IMR-90 (cell line): Measurements from ENCODE around the gene CDC42BPA. TPM values are rescaled to one million over a fixed set of nuclear protein-coding genes. Genes with fewer than 3 reads are reported as not detected.

ENCODE experiments used
- ATAC-seq: fragments of 200-7000 bp; cut with Tn5 transposase; 2 replicates; pipeline ENCODE4 v1.9.1; 2020; ENCODE audit warnings: low read depth, mild to moderate bottlenecking, moderate library complexity
- BruUV-seq: library from RNA; stranded (reverse); fragments of 400-500 nt; replicated peaks from 2 replicates; lab custom pipeline; 2021; lab: Mats Ljungman, UMichigan
- CTCF ChIA-PET: fragments of 300-600 bp; formaldehyde crosslinking; extraction: SDS; loops from one replicate; lab custom pipeline; 2021; ENCODE audit warnings: antibody characterized with exemption; lab: Yijun Ruan, JAX
- POLR2A ChIA-PET: fragments of 300-600 bp; sonication (Branson Sonifier 250); formaldehyde crosslinking; loops from one replicate; lab custom pipeline; 2022; ENCODE audit warnings: antibody characterized with exemption; ENCODE audit not compliant: unreplicated experiment; lab: Charles Lee
- DNase-seq: peaks from one replicate; pipeline ENCODE4 v3.0.0; 2013
- H2AFZ ChIP-seq: replicated peaks from 2 replicates; pipeline ENCODE3; 2013; ENCODE audit warnings: low read length, mild to moderate bottlenecking; ENCODE audit not compliant: poor library complexity
- H2AK5ac ChIP-seq: 2 replicates; pipeline ENCODE4 v1.6.1; 2013; ENCODE audit warnings: low read depth, low read length, inconsistent platforms
- H2AK9ac ChIP-seq: replicated peaks from 2 replicates; pipeline ENCODE3; 2013; ENCODE audit warnings: mild to moderate bottlenecking, low read depth, low read length, moderate library complexity; ENCODE audit not compliant: poor library complexity
- H2BK120ac ChIP-seq: 2 replicates; pipeline ENCODE4 v1.6.1; 2013; ENCODE audit warnings: low read depth, low read length, inconsistent platforms
- H2BK15ac ChIP-seq: 3 replicates; pipeline ENCODE4 v1.6.1; 2013; ENCODE audit warnings: low read depth, low read length, inconsistent platforms
- H2BK20ac ChIP-seq: 2 replicates; pipeline ENCODE4 v1.6.1; 2013; ENCODE audit warnings: low read depth, mild to moderate bottlenecking, inconsistent platforms, low read length, moderate library complexity
- H2BK5ac ChIP-seq: 2 replicates; pipeline ENCODE4 v1.6.1; 2013; ENCODE audit warnings: mild to moderate bottlenecking, low read depth, low read length, inconsistent platforms; ENCODE audit not compliant: poor library complexity, severe bottlenecking
- H3K14ac ChIP-seq: replicated peaks from 2 replicates; pipeline ENCODE4 v1.6.1; 2013; ENCODE audit warnings: low read depth, low read length, inconsistent platforms
- H3K18ac ChIP-seq: 2 replicates; pipeline ENCODE4 v1.6.1; 2013; ENCODE audit warnings: low read depth, low read length, control low read depth
- H3K23ac ChIP-seq: 2 replicates; pipeline ENCODE4 v1.6.1; 2013; ENCODE audit warnings: low read depth, low read length, inconsistent platforms
- H3K27ac ChIP-seq: 2 replicates; pipeline ENCODE4 v1.5.1; 2013; ENCODE audit warnings: mild to moderate bottlenecking, control low read depth, low read length; ENCODE audit not compliant: insufficient read depth
- H3K27me3 ChIP-seq: 2 replicates; pipeline ENCODE4 v1.6.1; 2013; ENCODE audit warnings: low read length; ENCODE audit not compliant: control insufficient read depth, insufficient read depth
- H3K36me3 ChIP-seq: 2 replicates; pipeline ENCODE4 v1.6.1; 2013; ENCODE audit warnings: low read length, mixed read lengths; ENCODE audit not compliant: control insufficient read depth, insufficient read depth
- H3K4ac ChIP-seq: 2 replicates; pipeline ENCODE4 v1.6.1; 2013; ENCODE audit warnings: low read depth, low read length, inconsistent platforms
- H3K4me1 ChIP-seq: 2 replicates; pipeline ENCODE4 v1.6.1; 2013; ENCODE audit warnings: low read length, mixed read lengths; ENCODE audit not compliant: control insufficient read depth, insufficient read depth
- H3K4me2 ChIP-seq: 2 replicates; pipeline ENCODE4 v1.6.1; 2013; ENCODE audit warnings: low read depth, mild to moderate bottlenecking, control low read depth, low read length, moderate library complexity
- H3K4me3 ChIP-seq: 2 replicates; pipeline ENCODE4 v1.5.1; 2013; ENCODE audit warnings: low read depth, mild to moderate bottlenecking, control low read depth, low read length, moderate library complexity; ENCODE audit not compliant: insufficient read depth
- H3K56ac ChIP-seq: 2 replicates; pipeline ENCODE4 v1.6.1; 2013; ENCODE audit warnings: low read length, inconsistent platforms; ENCODE audit not compliant: insufficient read depth; ENCODE audit errors: extremely low read depth
- H3K79me1 ChIP-seq, 2 experiments: 2 replicates each; pipeline ENCODE4 v1.6.1; 2013; ENCODE audit warnings: low read length in 2 of 2, inconsistent platforms in 1 of 2, low read depth in 1 of 2
- H3K9ac ChIP-seq: 2 replicates; pipeline ENCODE4 v1.6.1; 2013; ENCODE audit warnings: low read depth, low read length, control low read depth
- H3K9me1 ChIP-seq: 2 replicates; pipeline ENCODE4 v1.6.1; 2013; ENCODE audit warnings: low read length, inconsistent platforms; ENCODE audit not compliant: insufficient read depth
- H3K9me3 ChIP-seq: 2 replicates; pipeline ENCODE4 v1.6.1; 2013; ENCODE audit warnings: low read length; ENCODE audit not compliant: control insufficient read depth, insufficient read depth
- H4K20me1 ChIP-seq: 2 replicates; pipeline ENCODE4 v1.6.1; 2013; ENCODE audit warnings: low read length, inconsistent platforms; ENCODE audit not compliant: insufficient read depth
- H4K5ac ChIP-seq: 2 replicates; pipeline ENCODE4 v1.6.1; 2013; ENCODE audit warnings: mild to moderate bottlenecking, low read depth, low read length, control low read depth
- H4K8ac ChIP-seq, 2 experiments: 2 replicates each; pipeline ENCODE4 v1.6.1; 2013; ENCODE audit warnings: low read depth in 2 of 2, low read length in 2 of 2, control low read depth in 1 of 2, inconsistent platforms in 1 of 2
- H4K91ac ChIP-seq: 2 replicates; pipeline ENCODE4 v1.6.1; 2013; ENCODE audit warnings: low read depth, low read length, inconsistent platforms; ENCODE audit not compliant: insufficient read depth
- BHLHE40 ChIP-seq: fragments of 150-350 bp; IDR thresholded peaks from 2 replicates; pipeline ENCODE4 v1.6.1; 2016; ENCODE audit warnings: mild to moderate bottlenecking, low read depth, low read length
- CEBPB ChIP-seq: IDR thresholded peaks from 2 replicates; pipeline ENCODE4 v1.6.1; 2012; ENCODE audit warnings: low read depth, low read length, improper control_type of control experiment
- CHD1 ChIP-seq: IDR thresholded peaks from 2 replicates; pipeline ENCODE4 v1.6.1; 2012; ENCODE audit warnings: low read depth, low read length, improper control_type of control experiment
- MAFK ChIP-seq: IDR thresholded peaks from 2 replicates; pipeline ENCODE4 v1.6.1; 2012; ENCODE audit warnings: low read depth, low read length, improper control_type of control experiment
- MXI1 ChIP-seq: IDR thresholded peaks from 2 replicates; pipeline ENCODE4 v1.6.1; 2012; ENCODE audit warnings: low read depth, mild to moderate bottlenecking, low read length, moderate library complexity, borderline replicate concordance
- RAD21 ChIP-seq: IDR thresholded peaks from 2 replicates; pipeline ENCODE4 v1.6.1; 2012; ENCODE audit warnings: low read length, improper control_type of control experiment
- RFX5 ChIP-seq: IDR thresholded peaks from 2 replicates; pipeline ENCODE4 v1.8.0; 2012; ENCODE audit warnings: low read depth, mild to moderate bottlenecking, low read length, moderate library complexity
- SMC3 ChIP-seq: fragments of 150-350 bp; IDR thresholded peaks from 2 replicates; pipeline ENCODE4 v1.6.1; 2016; ENCODE audit warnings: low read depth, mild to moderate bottlenecking, antibody characterized with exemption, low read length, moderate library complexity
- WGBS, 2 experiments: methylation state at CpG; one replicate each; pipeline versions ENCODE4 v1.1.5 to v1.1.7; 2013; ENCODE audit warnings: missing lambda C conversion rate in 2 of 2; ENCODE audit not compliant: insufficient read length in 1 of 2; ENCODE audit errors: extremely low coverage in 2 of 2; 5-methylcytosine and 5-hydroxymethylcytosine counted together
- dilution Hi-C: fragments of 300-500 bp; cut with HindIII; formaldehyde crosslinking; loops from one replicate; pipeline ENCODE4 v1.14.3; 2018; ENCODE audit warnings: low sequenced_read_pairs; ENCODE audit not compliant: unreplicated experiment
- in situ Hi-C: fragments of 300-500 bp; cut with MboI; formaldehyde crosslinking; loops from 3 replicates; pipeline ENCODE4 v1.14.3; 2019; ENCODE audit warnings: low sequenced_read_pairs, inconsistent platforms, mixed read lengths
- intact Hi-C: fragments of 100-400 bp; cut with micrococcal nuclease; formaldehyde crosslinking; loops from 2 replicates; pipeline ENCODE4 v1.10.0; 2022
- polyA plus RNA-seq, 3 experiments: library from polyadenylated mRNA; depleted of rRNA; stranded (reverse); fragments of >200 nt; gene quantifications; 2 replicates each; pipeline ENCODE4 v1.2.3, GENCODE V29; 2012; ENCODE audit warnings: low replicate concordance in 1 of 3
- total RNA-seq: library from RNA; depleted of rRNA; stranded (reverse); fragments of >200 nt; gene quantifications from 2 replicates; pipeline ENCODE4 v1.2.3, GENCODE V29; 2012
- TF ChIP-seq, protein P1 (sequence below): fragments of 150-350 bp; IDR thresholded peaks from 2 replicates; pipeline ENCODE4 v1.6.1; 2016; ENCODE audit warnings: low read depth, mild to moderate bottlenecking, low read length, moderate library complexity, borderline replicate concordance
- TF ChIP-seq, protein P2 (sequence below): fragments of 150-350 bp; IDR thresholded peaks from 2 replicates; pipeline ENCODE4 v1.6.1; 2017; ENCODE audit warnings: mild to moderate bottlenecking, antibody characterized with exemption, low read length, low read depth

CDC42BPA gene
- total and polyA plus RNA-seq, 2 of the 4 experiments (the other 2 are of a cell fraction): 9.4 to 27.8 TPM

DNA sequence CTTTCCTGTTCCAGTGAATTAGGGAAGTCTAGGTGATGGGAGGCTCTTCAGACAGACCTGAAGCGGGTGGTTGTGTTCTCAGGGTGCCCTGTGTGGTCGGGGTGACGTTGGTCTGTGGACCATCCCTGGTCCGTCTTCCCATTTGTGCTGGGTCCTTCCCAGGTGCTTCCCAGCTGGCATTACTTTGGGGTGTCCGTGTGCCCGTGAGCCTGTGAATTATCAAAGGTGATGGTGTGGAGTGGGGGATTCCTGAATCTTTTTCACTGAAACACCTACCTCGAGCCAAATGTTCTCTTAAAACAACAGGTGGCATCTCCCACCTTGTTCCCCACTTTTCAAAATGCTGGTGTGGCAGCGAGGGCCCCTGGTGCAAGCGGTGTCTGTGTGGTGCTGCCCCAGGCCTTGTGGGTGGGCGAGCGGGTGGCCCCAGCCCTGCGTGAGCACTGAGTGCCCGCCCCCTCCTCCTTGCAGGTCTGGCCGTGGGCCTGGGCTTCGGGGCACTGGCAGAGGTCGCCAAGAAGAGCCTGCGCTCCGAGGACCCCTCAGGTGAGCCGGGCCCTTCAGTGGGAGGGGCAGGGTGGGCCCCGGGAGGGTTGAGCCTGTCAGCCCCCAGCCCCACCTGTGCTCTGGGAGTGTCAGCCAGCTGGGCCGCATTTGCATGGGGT lies 341.2 kb downstream of the CDC42BPA start:
- no peak overlapping the region for H4K5ac ChIP-seq
- no peaks in the 10 kb centered on the region for H3K27me3 ChIP-seq
- H2AFZ ChIP-seq: no peak overlapping the region
- H3K9me1 ChIP-seq: no peaks in the 10 kb centered on the region
- no peak for ATAC-seq
- peaks cover 14% of the 10 kb centered on the region; the same call in 1 of the 2 replicates for H3K4me1 ChIP-seq
- TF ChIP-seq MXI1 (no peak), CHD1 (no peak), RFX5 (no peak), CEBPB (no peak), RAD21 (no peak), SMC3 (no peak), BHLHE40 (no peak), MAFK (no peak)
- TF ChIP-seq, protein P1, sequence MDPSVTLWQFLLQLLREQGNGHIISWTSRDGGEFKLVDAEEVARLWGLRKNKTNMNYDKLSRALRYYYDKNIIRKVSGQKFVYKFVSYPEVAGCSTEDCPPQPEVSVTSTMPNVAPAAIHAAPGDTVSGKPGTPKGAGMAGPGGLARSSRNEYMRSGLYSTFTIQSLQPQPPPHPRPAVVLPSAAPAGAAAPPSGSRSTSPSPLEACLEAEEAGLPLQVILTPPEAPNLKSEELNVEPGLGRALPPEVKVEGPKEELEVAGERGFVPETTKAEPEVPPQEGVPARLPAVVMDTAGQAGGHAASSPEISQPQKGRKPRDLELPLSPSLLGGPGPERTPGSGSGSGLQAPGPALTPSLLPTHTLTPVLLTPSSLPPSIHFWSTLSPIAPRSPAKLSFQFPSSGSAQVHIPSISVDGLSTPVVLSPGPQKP: no peak
- TF ChIP-seq, protein P2, sequence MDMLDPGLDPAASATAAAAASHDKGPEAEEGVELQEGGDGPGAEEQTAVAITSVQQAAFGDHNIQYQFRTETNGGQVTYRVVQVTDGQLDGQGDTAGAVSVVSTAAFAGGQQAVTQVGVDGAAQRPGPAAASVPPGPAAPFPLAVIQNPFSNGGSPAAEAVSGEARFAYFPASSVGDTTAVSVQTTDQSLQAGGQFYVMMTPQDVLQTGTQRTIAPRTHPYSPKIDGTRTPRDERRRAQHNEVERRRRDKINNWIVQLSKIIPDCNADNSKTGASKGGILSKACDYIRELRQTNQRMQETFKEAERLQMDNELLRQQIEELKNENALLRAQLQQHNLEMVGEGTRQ: no peak
- no peak overlapping the region for H3K18ac ChIP-seq
- no peaks in the 10 kb centered on the region for H3K79me1 ChIP-seq
- no peaks in the 10 kb centered on the region for H4K20me1 ChIP-seq
- H2BK5ac ChIP-seq: no peak overlapping the region
- 100% methylated on average over 3 of the region's 21 CpGs; no CpG with 5 or more reads in 1 of the 2 experiments for WGBS, 2 experiments
- dilution Hi-C loops: no loop called here
- H4K91ac ChIP-seq: no peak overlapping the region
- H3K9me3 ChIP-seq: no peaks in the 10 kb centered on the region; the same call in 1 of the 2 replicates
- no peak overlapping the region for H3K9ac ChIP-seq
- H3K27ac ChIP-seq: no peak overlapping the region
- H3K4me2 ChIP-seq: no peak overlapping the region
- H3K14ac ChIP-seq: no peak overlapping the region
- ChIA-PET CTCF (no interaction called here), POLR2A (no interaction called here)
- intact Hi-C loops: no loop called here
- H3K23ac ChIP-seq: no peak overlapping the region
- no peak overlapping the region for H2BK20ac ChIP-seq
- H3K56ac ChIP-seq: no peak overlapping the region
- no TSS peak for BruUV-seq
- in situ Hi-C loops: no loop called here
- no peaks in the 10 kb centered on the region for H3K36me3 ChIP-seq
- H2AK9ac ChIP-seq: no peak overlapping the region
- no peak for DNase-seq
- H2AK5ac ChIP-seq: no peak overlapping the region
- H4K8ac ChIP-seq: no peak overlapping the region
- no peak overlapping the region for H2BK120ac ChIP-seq
- no peak overlapping the region for H3K4me3 ChIP-seq
- H2BK15ac ChIP-seq: no peak overlapping the region
- H3K4ac ChIP-seq: no peak overlapping the region
